Muscle layer of colon (tissue), 2 donors: ENCODE measurements around the gene MSANTD2.

Experiments used
- H3K27ac ChIP-seq: one replicate; pipeline ENCODE4 v1.7.0; 2013; ENCODE audit warnings: low read depth, mild to moderate bottlenecking, low read length, moderate library complexity
- H3K27me3 ChIP-seq, 2 donors: one replicate each; pipeline ENCODE4 v1.7.0; 2013; ENCODE audit warnings: low read length in 2 of 2, mild to moderate bottlenecking in 2 of 2; ENCODE audit not compliant: insufficient read depth in 2 of 2, control insufficient read depth in 1 of 2
- H3K36me3 ChIP-seq: one replicate; pipeline ENCODE4 v1.7.0; 2013; ENCODE audit warnings: mild to moderate bottlenecking, low read length; ENCODE audit not compliant: insufficient read depth
- H3K4me1 ChIP-seq: one replicate; pipeline ENCODE4 v1.7.0; 2013; ENCODE audit warnings: mild to moderate bottlenecking, low read length; ENCODE audit not compliant: insufficient read depth
- H3K4me3 ChIP-seq, 2 donors: one replicate each; pipeline ENCODE4 v1.7.0; 2013; ENCODE audit warnings: low read length in 2 of 2, low read depth in 1 of 2, mild to moderate bottlenecking in 1 of 2, moderate library complexity in 1 of 2
- H3K9ac ChIP-seq: one replicate; pipeline ENCODE4 v1.7.0; 2013; ENCODE audit warnings: low read length
- H3K9me3 ChIP-seq: one replicate; pipeline ENCODE4 v1.7.0; 2013; ENCODE audit warnings: mild to moderate bottlenecking, low read length
- donor health status: abdominal sarcoma.
- donor health status: Adenocarcinoma of cecum.

The MSANTD2 gene

GRCh38 chr11:124740277-124740882, 59.8 kb downstream of the MSANTD2 start:
- no peak overlapping the region for H3K9ac ChIP-seq
- no peaks in the 10 kb centered on the region for H3K36me3 ChIP-seq
- H3K9me3 ChIP-seq: no peaks in the 10 kb centered on the region
- peak overlapping the region; percentile 39 to 71 for H3K4me3 ChIP-seq
- no peak overlapping the region for H3K27ac ChIP-seq
- H3K4me1 ChIP-seq: peaks cover 9% of the 10 kb centered on the region
- peaks cover 47 to 52% of the 10 kb centered on the region in 2 donors for H3K27me3 ChIP-seq

GRCh38 chr11:124739479-124740276, 60.5 kb downstream of the MSANTD2 start, which contains the start of gene NRGN:
TSS of gene NRGN (plus strand) at chr11:124739942. CDS start at chr11:124740085, 143 bp downstream.
- Histone ChIP-seq H3K27me3 (peaks cover 40 to 45% of the 10 kb centered on the region in 2 donors), H3K4me3 (peak within 1 kb of the TSS; percentile 39 to 71), H3K4me1 (peaks cover 9% of the 10 kb centered on the region), H3K9me3 (no peaks in the 10 kb centered on the region), H3K27ac (no peak within 1 kb of the TSS), H3K36me3 (no peaks in the 10 kb centered on the region), H3K9ac (no peak within 1 kb of the TSS)

GRCh38 chr11:124738713-124739478, 61.3 kb downstream of the MSANTD2 start:
- peaks cover 9% of the 10 kb centered on the region for H3K4me1 ChIP-seq
- H3K27me3 ChIP-seq: peaks cover 33 to 39% of the 10 kb centered on the region in 2 donors
- H3K27ac ChIP-seq: no peak overlapping the region
- H3K9me3 ChIP-seq: no peaks in the 10 kb centered on the region
- H3K9ac ChIP-seq: no peak overlapping the region
- no peaks in the 10 kb centered on the region for H3K36me3 ChIP-seq
- H3K4me3 ChIP-seq: peak overlapping the region in 1 of 2 donors; percentile 71

- H3K27ac ChIP-seq: no peak overlapping the region
- no peaks in the 10 kb centered on the region for H3K9me3 ChIP-seq
- peaks cover 21 to 27% of the 10 kb centered on the region in 2 donors for H3K27me3 ChIP-seq
- H3K36me3 ChIP-seq: no peaks in the 10 kb centered on the region
- peaks cover 9% of the 10 kb centered on the region for H3K4me1 ChIP-seq
- H3K9ac ChIP-seq: no peak overlapping the region
- H3K4me3 ChIP-seq: no peak overlapping the region
Observed at GRCh38 chr11:124737638-124738305, 62.4 kb downstream of the MSANTD2 start.

GRCh38 chr11:124736736-124737135, 63.5 kb downstream of the MSANTD2 start:
- Histone ChIP-seq H3K27me3 (peaks cover 17 to 18% of the 10 kb centered on the region in 2 donors), H3K4me3 (no peak overlapping the region), H3K4me1 (peaks cover 9% of the 10 kb centered on the region), H3K9me3 (no peaks in the 10 kb centered on the region), H3K27ac (no peak overlapping the region), H3K36me3 (no peaks in the 10 kb centered on the region), H3K9ac (no peak overlapping the region)

GRCh38 chr11:124732230-124732629, 68.0 kb downstream of the MSANTD2 start:
- no peak overlapping the region for H3K9ac ChIP-seq
- no peak overlapping the region for H3K27ac ChIP-seq
- no peaks in the 10 kb centered on the region for H3K4me1 ChIP-seq
- H3K36me3 ChIP-seq: no peaks in the 10 kb centered on the region
- no peaks in the 10 kb centered on the region for H3K27me3 ChIP-seq
- H3K9me3 ChIP-seq: no peaks in the 10 kb centered on the region
- H3K4me3 ChIP-seq: no peak overlapping the region

GRCh38 chr11:124729571-124729970, 70.6 kb downstream of the MSANTD2 start:
- H3K36me3 ChIP-seq: no peaks in the 10 kb centered on the region
- H3K9me3 ChIP-seq: no peaks in the 10 kb centered on the region
- H3K4me3 ChIP-seq: no peak overlapping the region
- H3K9ac ChIP-seq: no peak overlapping the region
- H3K4me1 ChIP-seq: no peaks in the 10 kb centered on the region
- peaks cover 0 to 9% of the 10 kb centered on the region in 2 donors for H3K27me3 ChIP-seq
- no peak overlapping the region for H3K27ac ChIP-seq

GRCh38 chr11:124728134-124728533, 72.1 kb downstream of the MSANTD2 start:
- peaks cover 0 to 9% of the 10 kb centered on the region in 2 donors for H3K27me3 ChIP-seq
- no peak overlapping the region for H3K4me3 ChIP-seq
- H3K9ac ChIP-seq: no peak overlapping the region
- no peaks in the 10 kb centered on the region for H3K4me1 ChIP-seq
- H3K27ac ChIP-seq: no peak overlapping the region
- no peaks in the 10 kb centered on the region for H3K9me3 ChIP-seq
- no peaks in the 10 kb centered on the region for H3K36me3 ChIP-seq

GRCh38 chr11:124727474-124727873, 72.7 kb downstream of the MSANTD2 start:
- no peak overlapping the region for H3K9ac ChIP-seq
- no peak overlapping the region for H3K27ac ChIP-seq
- no peaks in the 10 kb centered on the region for H3K9me3 ChIP-seq

GRCh38 chr11:124725719-124726105, 74.5 kb downstream of the MSANTD2 start:
- no peaks in the 10 kb centered on the region for H3K36me3 ChIP-seq
- H3K9me3 ChIP-seq: no peaks in the 10 kb centered on the region
- H3K4me1 ChIP-seq: no peaks in the 10 kb centered on the region
- no peak overlapping the region for H3K4me3 ChIP-seq
- peaks cover 0 to 21% of the 10 kb centered on the region in 2 donors for H3K27me3 ChIP-seq
- H3K27ac ChIP-seq: no peak overlapping the region
- no peak overlapping the region for H3K9ac ChIP-seq

More at GRCh38 chr11:124727474-124727873, 72.7 kb downstream of the MSANTD2 start:
- no peaks in the 10 kb centered on the region for H3K4me1 ChIP-seq
- H3K36me3 ChIP-seq: no peaks in the 10 kb centered on the region
- peaks cover 0 to 9% of the 10 kb centered on the region in 2 donors for H3K27me3 ChIP-seq
- no peak overlapping the region for H3K4me3 ChIP-seq
